ENCODE measurements around the gene RTN4RL1. TPM values are rescaled to one million over a fixed set of nuclear protein-coding genes. Genes with fewer than 3 reads are reported as not detected.

Gene RTN4RL1
- total RNA-seq, 1 experiment from 2014 or later, result 0.22 TPM

- Histone ChIP-seq H3K9me3 (ENCODE audit: control insufficient read depth, low read depth, low read length) (no peaks in the 10 kb centered on the region), H3K9ac (ENCODE audit: extremely low read depth, insufficient read length, low read length) (no peak overlapping the region), H4K8ac (replicated peaks; ENCODE audit: insufficient read length, low read depth, low read length) (no peak overlapping the region), H3K4me2 (ENCODE audit: insufficient read depth, insufficient read length, low read length) (no peak overlapping the region), H2BK5ac (ENCODE audit: insufficient read length, low read length) (no peak overlapping the region), H2BK120ac (ENCODE audit: low read depth, low read length, poor library complexity, severe bottlenecking) (no peak overlapping the region), H2AFZ (ENCODE audit: low read length) (no peak overlapping the region), H4K20me1 (ENCODE audit: control insufficient read depth, insufficient read depth, insufficient read length) (no peaks in the 10 kb centered on the region), H4K91ac (ENCODE audit: insufficient read length, low read depth, low read length) (no peak overlapping the region), H2BK20ac (ENCODE audit: low read depth, low read length, poor library complexity, severe bottlenecking) (no peak overlapping the region), H3K23me2 (ENCODE audit: insufficient read length, low read depth, low read length, poor library complexity, severe bottlenecking) (no peaks in the 10 kb centered on the region), H3K27me3 (ENCODE audit: insufficient read depth, low read length) (no peaks in the 10 kb centered on the region), H3K4me1 (ENCODE audit: insufficient read depth, low read length) (no peaks in the 10 kb centered on the region), H3K56ac (ENCODE audit: insufficient read length, low read depth, low read length) (no peak overlapping the region), H3K79me2 (ENCODE audit: insufficient read depth, low read length) (no peaks in the 10 kb centered on the region), H3T11ph (ENCODE audit: low read length) (no peak overlapping the region), H3K4ac (ENCODE audit: low read depth, low read length) (no peak overlapping the region), H2BK15ac (ENCODE audit: low read depth, low read length) (no peak overlapping the region), H3K14ac (ENCODE audit: insufficient read depth, low read length) (no peak overlapping the region), H2BK12ac (ENCODE audit: insufficient read length, low read depth, low read length) (no peak overlapping the region), H3K27ac (ENCODE audit: insufficient read length, low read depth, low read length) (no peak overlapping the region), H4K5ac (ENCODE audit: insufficient read length, low read depth, low read length) (no peak overlapping the region), H3K23ac (ENCODE audit: insufficient read length, low read depth, low read length) (no peak overlapping the region), H2AK5ac (ENCODE audit: insufficient read length, low read length) (no peak overlapping the region), H3K79me1 (ENCODE audit: insufficient read depth, low read depth, low read length, poor library complexity, severe bottlenecking) (no peaks in the 10 kb centered on the region), H3K18ac (ENCODE audit: insufficient read length, low read depth, low read length) (no peak overlapping the region)
- peaks cover 25 to 36% of the 10 kb centered on the region in 2 experiments for H3K4me1 Mint-ChIP-seq
- H3K27me3 Mint-ChIP-seq (ENCODE audit: low read depth), result peaks cover 53% of the 10 kb centered on the region
- no CpG with 5 or more reads among the region's 12 CpGs for WGBS (ENCODE audit: extremely low coverage, insufficient read length, low lambda C conversion rate)
- DNase-seq, result no peak
- no peak overlapping the region; a peak in 1 of 5 replicates for H3K4me3 Mint-ChIP-seq
- no peak for TF ChIP-seq CTCF (conservative IDR thresholded peaks at IDR 0.05)
- H3K36me3 Mint-ChIP-seq (ENCODE audit: insufficient read depth in 1 of 3, low read depth in 3 of 3), result no peaks in the 10 kb centered on the region
- no peak overlapping the region for H3K27ac Mint-ChIP-seq
- no peaks in the 10 kb centered on the region; a peak in 1 of 5 replicates for H3K9me3 Mint-ChIP-seq
Observed at GRCh38 chr17:1970843-1971384, 54.2 kb downstream of the RTN4RL1 start.

Measured in H9 (cell line).